Liver (tissue), 9 donors: ENCODE measurements around the gene ITGA8. TPM values are rescaled to one million over a fixed set of nuclear protein-coding genes. Genes with fewer than 3 reads are reported as not detected.

Experiments used
- DNase-seq: peaks from one replicate; pipeline ENCODE4 v3.0.0-alpha.2; 2017; ENCODE audit warnings: low spot score
- H3K27ac ChIP-seq, 2 donors: one replicate each; pipeline ENCODE4 v1.7.0; 2013; ENCODE audit warnings: inconsistent platforms in 2 of 2, low read length in 2 of 2, control low read depth in 1 of 2, low read depth in 1 of 2, mild to moderate bottlenecking in 1 of 2
- H3K27me3 ChIP-seq, 4 donors: one replicate each; pipeline versions ENCODE4 v1.6.1 to v1.7.0; 2013; ENCODE audit warnings: low read length in 3 of 4, inconsistent platforms in 1 of 4, mild to moderate bottlenecking in 1 of 4, moderate library complexity in 1 of 4; ENCODE audit not compliant: control insufficient read depth in 4 of 4, insufficient read depth in 4 of 4
- H3K36me3 ChIP-seq, 4 donors: one replicate each; pipeline versions ENCODE4 v1.6.1 to v1.7.0; 2013; ENCODE audit warnings: low read length in 3 of 4, mild to moderate bottlenecking in 3 of 4, low read depth in 1 of 4, moderate library complexity in 1 of 4; ENCODE audit not compliant: control insufficient read depth in 4 of 4, insufficient read depth in 3 of 4
- H3K4me1 ChIP-seq, 4 donors: one replicate each; pipeline versions ENCODE4 v1.6.1 to v1.7.0; 2013; ENCODE audit warnings: low read length in 3 of 4, mild to moderate bottlenecking in 3 of 4, moderate library complexity in 1 of 4; ENCODE audit not compliant: control insufficient read depth in 4 of 4, insufficient read depth in 4 of 4
- H3K4me3 ChIP-seq, 3 donors: one replicate each; pipeline versions ENCODE4 v1.6.1 to v1.7.0; 2013; ENCODE audit warnings: low read length in 3 of 3, control low read depth in 1 of 3, low read depth in 1 of 3, mild to moderate bottlenecking in 1 of 3
- H3K9ac ChIP-seq, 2 donors: one replicate each; pipeline ENCODE4 v1.7.0; 2013; ENCODE audit warnings: low read length in 2 of 2, mild to moderate bottlenecking in 2 of 2, moderate library complexity in 2 of 2, control low read depth in 1 of 2, low read depth in 1 of 2
- H3K9me3 ChIP-seq, 4 donors: one replicate each; pipeline versions ENCODE4 v1.6.1 to v1.7.0; 2013; ENCODE audit warnings: low read length in 3 of 4; ENCODE audit not compliant: control insufficient read depth in 4 of 4
- ATF3 ChIP-seq: IDR thresholded peaks from 2 replicates; pipeline ENCODE4 v1.6.1; 2016; ENCODE audit warnings: antibody characterized with exemption
- CTCF ChIP-seq: fragments of 150-350 bp; IDR thresholded peaks from 2 replicates; pipeline ENCODE4 v1.5.1; 2017; ENCODE audit warnings: improper control_type of control experiment, low read depth, low read length; ENCODE audit not compliant: missing input control
- EGR1 ChIP-seq, 2 donors: IDR thresholded peaks; 2 replicates each; pipeline ENCODE4 v1.6.1; 2016 to 2018; ENCODE audit warnings: antibody characterized with exemption in 2 of 2, low read depth in 2 of 2
- FOXA1 ChIP-seq: IDR thresholded peaks from 2 replicates; pipeline ENCODE4 v1.6.1; 2016; ENCODE audit warnings: antibody characterized with exemption
- FOXA2 ChIP-seq: IDR thresholded peaks from 2 replicates; pipeline ENCODE4 v1.6.1; 2016; ENCODE audit warnings: antibody characterized with exemption
- GABPA ChIP-seq, 2 donors: IDR thresholded peaks in 1 of 2; conservative IDR thresholded peaks in 1 of 2; 2 replicates each; pipeline ENCODE4 v1.6.1; 2016; ENCODE audit warnings: antibody characterized with exemption in 2 of 2, mild to moderate bottlenecking in 1 of 2, moderate library complexity in 1 of 2
- HNF4A ChIP-seq, 2 donors: conservative IDR thresholded peaks; 2 replicates each; pipeline ENCODE4 v1.6.1; 2016; ENCODE audit warnings: antibody characterized with exemption in 2 of 2, mild to moderate bottlenecking in 2 of 2
- HNF4G ChIP-seq: IDR thresholded peaks from 2 replicates; pipeline ENCODE4 v1.6.1; 2016; ENCODE audit warnings: antibody characterized with exemption
- JUND ChIP-seq, 2 donors: IDR thresholded peaks; 2 replicates each; pipeline ENCODE4 v1.6.1; 2016; ENCODE audit warnings: antibody characterized with exemption in 2 of 2
- NR2F2 ChIP-seq: IDR thresholded peaks from 2 replicates; pipeline ENCODE4 v1.6.1; 2016; ENCODE audit warnings: antibody characterized with exemption
- RAD21 ChIP-seq, 2 donors: IDR thresholded peaks; 2 replicates each; pipeline ENCODE4 v1.6.1; 2016; ENCODE audit warnings: antibody characterized with exemption in 2 of 2, mild to moderate bottlenecking in 2 of 2
- REST ChIP-seq: IDR thresholded peaks from 2 replicates; pipeline ENCODE4 v1.6.1; 2016; ENCODE audit warnings: antibody characterized with exemption, mild to moderate bottlenecking
- RXRA ChIP-seq, 2 donors: IDR thresholded peaks; 2 replicates each; pipeline ENCODE4 v1.6.1; 2017 to 2018; ENCODE audit warnings: antibody characterized with exemption in 2 of 2, mild to moderate bottlenecking in 1 of 2
- SP1 ChIP-seq: IDR thresholded peaks from 2 replicates; pipeline ENCODE4 v1.6.1; 2018; ENCODE audit warnings: antibody characterized with exemption, mild to moderate bottlenecking
- TAF1 ChIP-seq: conservative IDR thresholded peaks from 2 replicates; pipeline ENCODE4 v1.6.1; 2016; ENCODE audit warnings: antibody characterized with exemption, mild to moderate bottlenecking
- YY1 ChIP-seq: IDR thresholded peaks from 2 replicates; pipeline ENCODE4 v1.6.1; 2016; ENCODE audit warnings: antibody characterized with exemption, mild to moderate bottlenecking
- ZBTB33 ChIP-seq: IDR thresholded peaks from 2 replicates; pipeline ENCODE4 v1.6.1; 2016; ENCODE audit warnings: antibody characterized with exemption
- WGBS: extraction: QIAGEN DNeasy Blood & Tissue Kit; methylation state at CpG from one replicate; pipeline ENCODE4 v1.1.7; 2013; 5-methylcytosine and 5-hydroxymethylcytosine counted together
- polyA plus RNA-seq, 2 donors: library from polyadenylated mRNA; stranded (reverse) in 1 of 2; unstranded in 1 of 2; fragments of 200-250 nt in 1 of 2; fragments of >200 nt in 1 of 2; fragmentation: Nextera tagmentation in 1 of 2; extraction: Ambion mirVana in 1 of 2; gene quantifications; one replicate each; pipeline versions ENCODE4 v1.2.1 to v1.2.3, GENCODE V29; 2013 to 2015
- total RNA-seq, 2 donors: library from RNA; depleted of rRNA; stranded (reverse); fragments of >200 nt; gene quantifications; one replicate each; pipeline ENCODE4 v1.2.3, GENCODE V29; 2014
- TF ChIP-seq, protein P1 (sequence below): IDR thresholded peaks from 2 replicates; pipeline ENCODE4 v1.6.1; 2016; ENCODE audit warnings: antibody characterized with exemption
- donor health status: healthy.
- donor health status: healthy.
- donor health status: healthy.
- donor health status: healthy.
- donor health status: healthy.

ITGA8 gene
- total and polyA plus RNA-seq, 4 donors = 0.06 to 1.0 (median 0.60) TPM

GRCh38 chr10:15491856-15492642, 227.7 kb downstream of the ITGA8 start:
- DNase-seq = no peak

DNA sequence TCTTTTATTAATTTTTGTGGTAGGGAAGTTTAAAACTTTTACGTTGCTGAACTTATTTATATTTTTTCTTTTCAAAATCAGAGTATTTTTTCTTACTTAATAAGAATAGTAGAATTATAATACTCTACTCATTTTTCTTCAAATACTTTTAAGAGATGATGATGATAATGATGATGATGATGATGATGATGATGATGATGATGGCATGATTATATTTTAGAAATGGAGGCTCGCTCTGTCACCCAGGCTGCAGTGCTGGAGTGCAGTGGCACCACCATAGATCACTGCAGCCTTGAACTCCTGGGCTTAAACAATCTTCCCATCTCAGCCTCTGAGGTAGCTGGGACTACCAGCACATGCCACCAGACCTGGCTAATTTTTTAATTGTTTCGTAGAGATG, 230.3 kb downstream of the ITGA8 start:
- no peaks in the 10 kb centered on the region for H3K4me1 ChIP-seq
- WGBS = 86% methylated on average over 3 of the region's 3 CpGs

More at GRCh38 chr10:15491856-15492642, 227.7 kb downstream of the ITGA8 start:
- WGBS = 68% methylated on average over 7 of the region's 7 CpGs
- Histone ChIP-seq H3K4me3 (no peak overlapping the region), H3K27ac (no peak overlapping the region), H3K9ac (no peak overlapping the region), H3K27me3 (peaks cover 0 to 7% (median 2%) of the 10 kb centered on the region in 4 donors), H3K4me1 (no peaks in the 10 kb centered on the region), H3K36me3 (no peaks in the 10 kb centered on the region), H3K9me3 (peaks cover 0 to 3% (median 0%) of the 10 kb centered on the region in 4 donors)
- no peak for TF ChIP-seq JUND (IDR thresholded peaks at IDR 0.05)
- no peak for TF ChIP-seq TAF1
- no peak for TF ChIP-seq SP1

More for the DNA sequence above, 230.3 kb downstream of the ITGA8 start:
- H3K9me3 ChIP-seq = no peaks in the 10 kb centered on the region
- H3K27ac ChIP-seq = no peak overlapping the region
- H3K9ac ChIP-seq = no peak overlapping the region
- no peak overlapping the region for H3K4me3 ChIP-seq
- no peak for DNase-seq
- peaks cover 0 to 7% (median 2%) of the 10 kb centered on the region in 4 donors for H3K27me3 ChIP-seq
- TF ChIP-seq EGR1 (IDR thresholded peaks at IDR 0.05; ENCODE audit: low read depth in 2 of 2) (no peak), TAF1 (no peak), SP1 (no peak), HNF4A (conservative IDR thresholded peaks at IDR 0.05) (no peak), YY1 (no peak), CTCF (no peak), FOXA1 (no peak), FOXA2 (no peak), RAD21 (IDR thresholded peaks at IDR 0.05) (no peak), JUND (IDR thresholded peaks at IDR 0.05) (no peak), HNF4G (no peak), GABPA (IDR thresholded peaks at IDR 0.05 in 1 of 2, conservative IDR thresholded peaks at IDR 0.05 in 1 of 2) (no peak), RXRA (IDR thresholded peaks at IDR 0.05) (no peak), NR2F2 (no peak), REST (no peak), ATF3 (no peak), ZBTB33 (no peak)
- TF ChIP-seq, protein P1, sequence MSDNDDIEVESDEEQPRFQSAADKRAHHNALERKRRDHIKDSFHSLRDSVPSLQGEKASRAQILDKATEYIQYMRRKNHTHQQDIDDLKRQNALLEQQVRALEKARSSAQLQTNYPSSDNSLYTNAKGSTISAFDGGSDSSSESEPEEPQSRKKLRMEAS = no peak
- no peaks in the 10 kb centered on the region for H3K36me3 ChIP-seq
